Mesendoderm (in vitro differentiated cells): Measurements from ENCODE around the gene ZNF280D.
A peak's percentile ranks its signal among the peaks of the same experiment; 100 is the strongest.

Experiments
- DNase-seq: peaks from one replicate; pipeline ENCODE4 v3.0.0; 2013
- H2AK5ac ChIP-seq: 2 replicates; pipeline ENCODE4 v1.6.1; 2013; ENCODE audit warnings: low read length, inconsistent platforms
- H2BK120ac ChIP-seq: 2 replicates; pipeline ENCODE4 v1.6.1; 2013; ENCODE audit warnings: low read depth, mild to moderate bottlenecking, low read length, moderate library complexity, mixed read lengths
- H2BK15ac ChIP-seq: replicated peaks from 2 replicates; pipeline ENCODE4 v1.6.1; 2013; ENCODE audit warnings: low read depth, mild to moderate bottlenecking, moderate library complexity
- H2BK5ac ChIP-seq: 2 replicates; pipeline ENCODE4 v1.6.1; 2013; ENCODE audit warnings: low read length, inconsistent platforms
- H3K18ac ChIP-seq: 2 replicates; pipeline ENCODE4 v1.6.1; 2013; ENCODE audit warnings: mild to moderate bottlenecking, low read length, mixed read lengths
- H3K23ac ChIP-seq: one replicate; pipeline ENCODE4 v1.6.1; 2013; ENCODE audit warnings: low read length
- H3K27ac ChIP-seq: 2 replicates; pipeline ENCODE4 v1.5.1; 2013; ENCODE audit warnings: low read depth, mild to moderate bottlenecking, inconsistent platforms, low read length, moderate library complexity
- H3K27me3 ChIP-seq: 2 replicates; pipeline ENCODE4 v1.6.1; 2013; ENCODE audit warnings: low read length, control low read depth, mild to moderate bottlenecking, inconsistent platforms; ENCODE audit not compliant: insufficient read depth, poor library complexity
- H3K36me3 ChIP-seq: 2 replicates; pipeline ENCODE4 v1.6.1; 2013; ENCODE audit warnings: low read length, inconsistent platforms; ENCODE audit not compliant: control insufficient read depth, insufficient read depth
- H3K4ac ChIP-seq: one replicate; pipeline ENCODE4 v1.6.1; 2013; ENCODE audit warnings: low read depth, mild to moderate bottlenecking, low read length, moderate library complexity
- H3K4me1 ChIP-seq: 2 replicates; pipeline ENCODE4 v1.6.1; 2013; ENCODE audit warnings: low read depth, low read length, inconsistent platforms; ENCODE audit not compliant: control insufficient read depth
- H3K4me2 ChIP-seq: 2 replicates; pipeline ENCODE4 v1.6.1; 2013; ENCODE audit warnings: low read length
- H3K4me3 ChIP-seq: 2 replicates; pipeline ENCODE4 v1.5.1; 2013; ENCODE audit warnings: mild to moderate bottlenecking, low read length
- H3K56ac ChIP-seq: one replicate; pipeline ENCODE4 v1.6.1; 2013; ENCODE audit warnings: low read length
- H3K79me1 ChIP-seq: 2 replicates; pipeline ENCODE4 v1.6.1; 2013; ENCODE audit warnings: low read length, inconsistent platforms
- H3K79me2 ChIP-seq: 2 replicates; pipeline ENCODE4 v1.6.1; 2013; ENCODE audit warnings: mild to moderate bottlenecking, low read length; ENCODE audit not compliant: control insufficient read depth, insufficient read depth
- H3K9ac ChIP-seq: 2 replicates; pipeline ENCODE4 v1.6.1; 2013; ENCODE audit warnings: low read length, inconsistent platforms
- H4K5ac ChIP-seq: one replicate; pipeline ENCODE4 v1.6.1; 2013; ENCODE audit warnings: low read length
- H4K8ac ChIP-seq: one replicate; pipeline ENCODE4 v1.6.1; 2013; ENCODE audit warnings: low read depth, mild to moderate bottlenecking, control low read depth, low read length, moderate library complexity
- WGBS: extraction: QIAGEN DNeasy Blood & Tissue Kit; methylation state at CpG from one replicate; pipeline ENCODE4 v1.1.7; 2013; ENCODE audit warnings: low lambda C conversion rate, missing lambda C conversion rate; ENCODE audit not compliant: insufficient coverage; ENCODE audit errors: extremely low coverage; 5-methylcytosine and 5-hydroxymethylcytosine counted together

ZNF280D gene

GRCh38 chr15:56741541-56741940, 8.2 kb upstream of the ZNF280D start:
- no peak overlapping the region for H3K4me3 ChIP-seq
- no peaks in the 10 kb centered on the region for H3K36me3 ChIP-seq
- H3K23ac ChIP-seq: no peak overlapping the region
- H3K4ac ChIP-seq: no peak overlapping the region
- H3K18ac ChIP-seq: no peak overlapping the region
- no peak overlapping the region for H3K56ac ChIP-seq
- H3K9ac ChIP-seq: no peak overlapping the region
- H2BK5ac ChIP-seq: no peak overlapping the region
- no peak overlapping the region for H2BK120ac ChIP-seq
- H3K79me1 ChIP-seq: no peaks in the 10 kb centered on the region
- DNase-seq: no peak
- H3K27me3 ChIP-seq: no peaks in the 10 kb centered on the region
- no peak overlapping the region for H4K8ac ChIP-seq
- H3K4me1 ChIP-seq: peaks cover 4% of the 10 kb centered on the region
- no peaks in the 10 kb centered on the region for H3K79me2 ChIP-seq
- no CpG with 5 or more reads among the region's 2 CpGs for WGBS
- H3K27ac ChIP-seq: no peak overlapping the region
- no peak overlapping the region for H2BK15ac ChIP-seq
- H3K4me2 ChIP-seq: no peak overlapping the region
- H4K5ac ChIP-seq: no peak overlapping the region
- H2AK5ac ChIP-seq: no peak overlapping the region

GRCh38 chr15:56739964-56740640, 6.8 kb upstream of the ZNF280D start:
- no peaks in the 10 kb centered on the region for H3K79me1 ChIP-seq
- H3K27me3 ChIP-seq: no peaks in the 10 kb centered on the region
- H2BK5ac ChIP-seq: no peak overlapping the region
- H3K79me2 ChIP-seq: no peaks in the 10 kb centered on the region
- no peak overlapping the region for H3K4me3 ChIP-seq
- H3K23ac ChIP-seq: no peak overlapping the region
- H3K18ac ChIP-seq: no peak overlapping the region
- H2AK5ac ChIP-seq: no peak overlapping the region
- no peaks in the 10 kb centered on the region for H3K36me3 ChIP-seq
- H3K9ac ChIP-seq: no peak overlapping the region
- no peak overlapping the region for H3K4me2 ChIP-seq
- H4K5ac ChIP-seq: no peak overlapping the region
- no peak overlapping the region for H4K8ac ChIP-seq
- no peak overlapping the region for H3K27ac ChIP-seq
- no peak overlapping the region for H2BK120ac ChIP-seq
- peak; percentile 59 for DNase-seq
- no peak overlapping the region for H2BK15ac ChIP-seq
- no peak overlapping the region for H3K4ac ChIP-seq
- no peak overlapping the region for H3K56ac ChIP-seq
- H3K4me1 ChIP-seq: peaks cover 4% of the 10 kb centered on the region

GRCh38 chr15:56739474-56739873, 6.2 kb upstream of the ZNF280D start:
- Histone ChIP-seq H3K23ac (no peak overlapping the region), H3K36me3 (no peaks in the 10 kb centered on the region), H3K79me1 (no peaks in the 10 kb centered on the region), H3K56ac (no peak overlapping the region), H4K8ac (no peak overlapping the region), H3K27me3 (no peaks in the 10 kb centered on the region), H2AK5ac (no peak overlapping the region), H3K18ac (no peak overlapping the region), H3K9ac (no peak overlapping the region), H3K4me3 (no peak overlapping the region), H2BK120ac (no peak overlapping the region), H3K4ac (no peak overlapping the region), H3K79me2 (no peaks in the 10 kb centered on the region), H3K27ac (no peak overlapping the region), H2BK15ac (no peak overlapping the region), H3K4me2 (no peak overlapping the region), H2BK5ac (no peak overlapping the region), H4K5ac (no peak overlapping the region), H3K4me1 (peaks cover 4% of the 10 kb centered on the region)
- no peak for DNase-seq
- WGBS: no CpG with 5 or more reads among the region's 4 CpGs

GRCh38 chr15:56737791-56738190, 4.5 kb upstream of the ZNF280D start:
- Histone ChIP-seq H3K23ac (no peak overlapping the region), H3K4me1 (peaks cover 4% of the 10 kb centered on the region), H3K27ac (no peak overlapping the region), H3K4me3 (no peak overlapping the region), H3K79me2 (no peaks in the 10 kb centered on the region), H2BK120ac (peak overlapping the region; percentile 18), H3K18ac (no peak overlapping the region), H3K4me2 (no peak overlapping the region), H3K36me3 (no peaks in the 10 kb centered on the region), H4K8ac (no peak overlapping the region), H3K9ac (no peak overlapping the region), H3K4ac (no peak overlapping the region), H3K56ac (peak overlapping the region; percentile 66), H2BK5ac (no peak overlapping the region), H4K5ac (no peak overlapping the region), H2AK5ac (no peak overlapping the region), H3K79me1 (no peaks in the 10 kb centered on the region), H3K27me3 (no peaks in the 10 kb centered on the region), H2BK15ac (no peak overlapping the region)
- DNase-seq: no peak
- no CpG with 5 or more reads among the region's 1 CpG for WGBS

- Histone ChIP-seq H3K79me2 (no peaks in the 10 kb centered on the region), H3K4me1 (peaks cover 5% of the 10 kb centered on the region), H3K4me2 (no peak overlapping the region), H2BK120ac (no peak overlapping the region), H3K4me3 (no peak overlapping the region), H4K8ac (no peak overlapping the region), H2BK15ac (no peak overlapping the region), H3K56ac (no peak overlapping the region), H3K27ac (no peak overlapping the region), H4K5ac (no peak overlapping the region), H3K18ac (no peak overlapping the region), H3K79me1 (no peaks in the 10 kb centered on the region), H3K9ac (no peak overlapping the region), H3K4ac (no peak overlapping the region), H3K36me3 (no peaks in the 10 kb centered on the region), H2AK5ac (no peak overlapping the region), H2BK5ac (no peak overlapping the region), H3K27me3 (no peaks in the 10 kb centered on the region), H3K23ac (no peak overlapping the region)
- DNase-seq: peak; percentile 23
- no CpG with 5 or more reads among the region's 5 CpGs for WGBS
Observed at GRCh38 chr15:56736881-56737707, 3.8 kb upstream of the ZNF280D start.
